RWPE1 (cell line): ENCODE data around the gene TRPM1.

Experiments used
- CTCF ChIA-PET: fragments of 350-600 bp; sonication (Branson Sonifier 250); formaldehyde crosslinking; extraction: SDS; loops from one replicate; lab custom pipeline; 2021; lab: Yijun Ruan, JAX
- POLR2A ChIA-PET: fragments of 400-600 bp; formaldehyde crosslinking; extraction: SDS; loops from one replicate; lab custom pipeline; 2020; ENCODE audit warnings: antibody characterized with exemption; ENCODE audit not compliant: low non-redundant PET; lab: Yijun Ruan, JAX
- DNase-seq: peaks from one replicate; pipeline ENCODE4 v3.0.0; 2012; ENCODE audit warnings: low spot score
- H3K27ac ChIP-seq: fragments of 450-650 bp; 2 replicates; pipeline ENCODE4 v1.5.1; 2017
- TF ChIP-seq, protein P1 (sequence below): fragments of 450-650 bp; conservative IDR thresholded peaks from 2 replicates; pipeline ENCODE4 v1.5.1; 2017; ENCODE audit warnings: low read depth, mild to moderate bottlenecking

Gene TRPM1

DNA sequence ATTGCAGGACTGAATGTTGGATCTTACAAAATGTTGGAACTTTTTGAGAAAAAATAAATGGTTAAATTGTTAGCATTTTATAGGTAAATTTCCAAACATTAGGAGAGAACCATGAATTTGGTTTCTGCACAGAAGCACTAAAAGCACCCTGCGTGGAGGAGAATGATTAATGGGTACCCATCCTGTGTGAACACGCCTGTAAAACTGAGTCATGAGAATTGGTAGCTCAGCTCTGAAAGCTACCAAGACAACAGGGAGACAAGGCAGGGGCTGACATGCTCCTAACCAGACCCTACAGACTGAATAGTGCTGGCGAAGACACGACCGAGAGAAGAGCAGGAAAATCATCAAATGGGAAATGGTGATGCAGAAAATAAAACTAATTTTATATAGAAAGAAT, 77.7 kb downstream of the TRPM1 start:
- CTCF ChIA-PET: interaction anchor here (1.4 kb wide), 1 partner anchor 105 kb away, joined by 4 read pairs; no protein-coding TSS in a partner anchor
- POLR2A ChIA-PET: interaction anchor here (1.3 kb wide), 1 partner anchor 32 kb away, joined by 3 read pairs; the partner anchor contains the start of gene MTMR10
- peak overlapping the region; percentile 91 for H3K27ac ChIP-seq

DNA sequence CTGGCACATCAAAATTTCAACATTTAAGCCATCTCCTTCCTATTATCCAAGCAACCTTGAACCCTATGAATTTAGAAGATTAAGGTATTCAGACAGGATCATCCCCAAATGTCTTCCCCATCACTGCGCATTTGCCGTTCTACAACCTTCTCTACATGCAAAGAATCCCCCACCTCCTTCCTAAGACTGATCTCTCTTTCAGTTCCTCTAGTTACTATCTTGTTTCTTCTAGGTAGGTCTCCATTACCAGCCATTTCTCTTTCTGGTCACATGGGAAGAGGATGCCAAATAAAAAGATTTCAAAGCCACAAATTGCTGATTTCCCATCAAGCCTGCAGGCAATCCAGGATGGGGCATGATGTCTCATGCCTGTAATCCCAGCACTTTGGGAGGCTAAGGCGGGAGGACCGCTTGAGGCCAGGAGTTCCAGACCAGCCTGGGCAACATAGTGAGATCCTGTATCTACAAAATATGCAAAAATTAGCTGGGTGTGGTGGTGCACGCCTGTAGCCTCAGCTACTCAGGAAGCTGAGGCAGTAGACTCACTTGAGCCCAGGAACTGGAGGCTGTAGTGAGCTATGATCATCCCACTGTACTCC, 80.4 kb downstream of the TRPM1 start:
- H3K27ac ChIP-seq: no peak overlapping the region
- TF ChIP-seq, protein P1, sequence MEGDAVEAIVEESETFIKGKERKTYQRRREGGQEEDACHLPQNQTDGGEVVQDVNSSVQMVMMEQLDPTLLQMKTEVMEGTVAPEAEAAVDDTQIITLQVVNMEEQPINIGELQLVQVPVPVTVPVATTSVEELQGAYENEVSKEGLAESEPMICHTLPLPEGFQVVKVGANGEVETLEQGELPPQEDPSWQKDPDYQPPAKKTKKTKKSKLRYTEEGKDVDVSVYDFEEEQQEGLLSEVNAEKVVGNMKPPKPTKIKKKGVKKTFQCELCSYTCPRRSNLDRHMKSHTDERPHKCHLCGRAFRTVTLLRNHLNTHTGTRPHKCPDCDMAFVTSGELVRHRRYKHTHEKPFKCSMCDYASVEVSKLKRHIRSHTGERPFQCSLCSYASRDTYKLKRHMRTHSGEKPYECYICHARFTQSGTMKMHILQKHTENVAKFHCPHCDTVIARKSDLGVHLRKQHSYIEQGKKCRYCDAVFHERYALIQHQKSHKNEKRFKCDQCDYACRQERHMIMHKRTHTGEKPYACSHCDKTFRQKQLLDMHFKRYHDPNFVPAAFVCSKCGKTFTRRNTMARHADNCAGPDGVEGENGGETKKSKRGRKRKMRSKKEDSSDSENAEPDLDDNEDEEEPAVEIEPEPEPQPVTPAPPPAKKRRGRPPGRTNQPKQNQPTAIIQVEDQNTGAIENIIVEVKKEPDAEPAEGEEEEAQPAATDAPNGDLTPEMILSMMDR: no peak
- CTCF ChIA-PET: interaction anchor here (0.6 to 0.9 kb wide), 2 partner anchors 17 to 108 kb away, joined by 3 to 4 read pairs; no protein-coding TSS in a partner anchor
- POLR2A ChIA-PET: no interaction called here
- DNase-seq: no peak

More for the DNA sequence above, 77.7 kb downstream of the TRPM1 start:
- TF ChIP-seq, protein P1: no peak
- DNase-seq: peak; percentile 76

DNA sequence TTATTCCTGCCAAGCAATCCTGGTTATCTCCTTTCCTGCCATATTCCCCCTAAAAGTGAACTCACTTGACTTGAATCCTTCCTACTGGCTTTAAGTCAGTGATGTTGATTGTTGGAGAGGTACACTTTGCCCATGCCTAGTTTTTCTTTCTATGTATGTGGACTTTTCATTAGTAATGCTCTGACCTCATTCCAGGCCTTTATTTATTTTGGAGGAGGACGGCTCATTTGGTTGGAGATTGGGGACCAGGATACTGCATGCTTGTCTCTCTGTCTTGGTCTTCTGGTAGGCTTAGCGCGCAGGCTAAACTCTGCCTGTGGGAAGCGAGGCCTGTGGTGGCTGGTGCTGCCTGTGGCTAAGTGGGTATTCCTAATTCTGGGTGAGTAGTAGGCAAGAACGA, 81.0 kb downstream of the TRPM1 start:
- POLR2A ChIA-PET: no interaction called here
- TF ChIP-seq, protein P1: no peak
- H3K27ac ChIP-seq: no peak overlapping the region
- CTCF ChIA-PET: no interaction called here
- no peak for DNase-seq

DNA sequence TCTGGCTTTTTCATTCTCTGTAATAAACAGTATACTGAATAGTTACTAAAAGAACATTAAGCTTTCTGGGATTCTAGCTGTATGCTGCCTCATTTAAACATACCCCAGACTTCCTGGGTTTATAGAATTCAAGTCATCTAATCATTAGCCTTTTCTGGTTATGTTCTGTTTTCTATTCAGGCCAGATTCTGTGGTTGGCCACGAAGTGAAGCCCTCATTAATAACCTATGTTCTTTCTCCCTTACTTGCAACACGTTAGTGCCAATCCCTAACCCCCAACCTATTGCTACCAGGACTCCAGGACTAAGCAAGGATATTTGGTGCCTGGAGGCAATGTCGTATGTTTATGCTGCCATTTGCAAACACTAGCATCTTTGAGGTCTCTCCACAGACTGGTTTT, 81.5 kb downstream of the TRPM1 start:
- DNase-seq: no peak
- POLR2A ChIA-PET: no interaction called here
- no peak overlapping the region for H3K27ac ChIP-seq
- TF ChIP-seq, protein P1: no peak
- CTCF ChIA-PET: no interaction called here

DNA sequence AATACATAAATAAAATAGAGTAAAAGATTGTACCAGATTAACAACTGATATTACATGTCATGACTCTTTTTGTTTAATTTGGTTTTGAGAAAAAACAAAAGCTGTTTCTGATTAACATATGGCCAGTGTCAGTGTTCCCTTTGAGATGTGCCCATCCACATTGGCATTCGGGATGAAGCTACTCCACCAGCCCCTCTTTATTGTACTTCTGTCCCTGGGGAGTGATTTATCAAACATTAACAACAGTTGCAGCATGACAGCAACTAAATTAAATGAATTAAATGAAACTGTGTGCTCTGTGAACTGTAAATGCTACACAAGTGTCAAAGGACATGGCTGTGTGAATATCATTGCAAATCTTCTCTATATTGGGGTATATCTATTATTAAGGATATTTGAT, 84.2 kb downstream of the TRPM1 start:
- TF ChIP-seq, protein P1: no peak
- CTCF ChIA-PET: interaction anchor here (0.6 to 1.1 kb wide), 2 partner anchors 112 to 263 kb away, joined by 3 to 4 read pairs; no protein-coding TSS in a partner anchor
- POLR2A ChIA-PET: no interaction called here
- DNase-seq: no peak
- peak overlapping the region; percentile 50 for H3K27ac ChIP-seq

DNA sequence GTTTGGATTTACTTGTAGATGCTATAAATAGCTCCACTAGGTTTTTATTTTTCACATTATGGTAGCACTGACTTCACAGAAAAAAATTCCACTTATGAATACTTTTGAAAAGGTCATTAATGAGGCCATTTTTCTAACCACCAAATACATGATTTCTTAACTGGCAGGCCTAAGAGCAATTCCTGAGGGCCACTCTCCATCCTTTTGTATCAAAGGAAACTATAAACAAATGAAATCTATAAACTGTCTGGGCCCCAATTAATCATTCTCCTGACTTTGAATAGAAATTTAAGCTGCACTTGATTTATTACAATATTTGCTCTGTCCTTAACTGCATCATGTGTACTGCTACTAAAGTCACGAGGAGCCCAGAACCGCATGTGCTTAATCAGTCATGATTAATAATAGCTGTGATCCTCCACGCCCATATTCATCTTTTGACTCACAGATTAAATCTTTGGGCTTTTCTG, 85.0 kb downstream of the TRPM1 start:
- ChIA-PET POLR2A (no interaction called here), CTCF (interaction anchor here (0.6 to 1.1 kb wide), 2 partner anchors 113 to 157 kb away, joined by 4 read pairs; no protein-coding TSS in a partner anchor)
- H3K27ac ChIP-seq: peak overlapping the region; percentile 50
- DNase-seq: no peak
- TF ChIP-seq, protein P1: no peak
